Keratinocyte (primary cell): ENCODE measurements around the gene SALL4.

Experiments used
- CTCF ChIP-seq, 3 experiments: IDR thresholded peaks in 1 of 3; conservative IDR thresholded peaks in 1 of 3; optimal IDR thresholded peaks in 1 of 3; 2 replicates in 2 of 3; 3 replicates in 1 of 3; pipeline versions ENCODE3 to v1.5.1; 2011; ENCODE audit warnings: low read length in 3 of 3, mild to moderate bottlenecking in 3 of 3, moderate library complexity in 2 of 3, control low read depth in 1 of 3, inconsistent platforms in 1 of 3; ENCODE audit not compliant: insufficient read depth in 2 of 3; ENCODE audit errors: extremely low read depth in 1 of 3
- EZH2 ChIP-seq: IDR thresholded peaks from one replicate; pipeline ENCODE4 v1.6.1; 2012; ENCODE audit warnings: inconsistent platforms, mild to moderate bottlenecking, low read length, moderate library complexity

GRCh38 chr20:51769976-51770615 lies 32.2 kb downstream of the SALL4 start:
- TF ChIP-seq CTCF (optimal IDR thresholded peaks at IDR 0.05 in 1 of 3, IDR thresholded peaks at IDR 0.05 in 1 of 3, conservative IDR thresholded peaks at IDR 0.05 in 1 of 3; ENCODE audit: extremely low read depth in 1 of 3, insufficient read depth in 2 of 3, low read length in 3 of 3): no peak
- no peak for TF ChIP-seq EZH2
